ES-I3 (cell line): ENCODE data around the gene CEP83.

Experiments
- H3K36me3 ChIP-seq: 2 replicates; pipeline ENCODE4 v1.6.1; 2013; ENCODE audit warnings: mild to moderate bottlenecking, low read length, control low read depth, moderate library complexity; ENCODE audit not compliant: insufficient read depth
- H3K4me1 ChIP-seq: 2 replicates; pipeline ENCODE4 v1.6.1; 2013; ENCODE audit warnings: mild to moderate bottlenecking, control low read depth, low read length; ENCODE audit not compliant: insufficient read depth
- H3K9ac ChIP-seq: 2 replicates; pipeline ENCODE4 v1.6.1; 2013; ENCODE audit warnings: low read depth, mild to moderate bottlenecking, low read length, moderate library complexity
- H3K9me3 ChIP-seq: 2 replicates; pipeline ENCODE4 v1.6.1; 2013; ENCODE audit warnings: mild to moderate bottlenecking, low read length, moderate library complexity; ENCODE audit not compliant: control insufficient read depth, insufficient read depth

The CEP83 gene

DNA sequence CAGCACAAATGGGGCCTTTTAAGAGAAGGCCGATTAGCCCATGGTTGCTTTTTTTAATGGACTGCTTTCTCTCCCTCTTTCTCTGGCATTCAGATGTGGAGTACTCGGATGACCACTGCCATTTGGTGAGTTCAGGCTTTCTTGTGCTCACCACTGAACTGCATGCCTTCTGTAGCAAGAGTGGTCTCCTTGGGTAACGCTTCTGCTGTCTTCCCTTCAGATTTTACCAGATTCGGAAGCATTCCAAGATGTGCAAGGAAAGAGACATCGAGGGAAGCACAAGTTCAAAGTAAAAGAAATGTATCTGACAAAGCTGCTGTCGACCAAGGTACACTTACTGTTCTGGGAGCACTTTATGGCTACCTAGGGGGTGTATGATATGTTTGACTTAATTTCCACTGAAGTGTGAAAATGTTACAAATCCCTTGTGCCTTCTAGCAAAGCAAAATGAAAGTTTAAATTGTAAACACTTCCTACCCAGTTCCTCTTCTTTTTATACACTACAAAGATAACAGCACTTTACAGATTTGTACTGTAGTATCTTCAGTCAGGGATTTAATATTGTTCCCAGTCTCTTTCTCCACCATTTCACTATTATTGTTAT is 162.5 kb downstream of the CEP83 start:
- Histone ChIP-seq H3K9ac (no peak overlapping the region), H3K36me3 (no peaks in the 10 kb centered on the region; the same call in none of the 2 replicates), H3K9me3 (no peaks in the 10 kb centered on the region), H3K4me1 (no peaks in the 10 kb centered on the region)

DNA sequence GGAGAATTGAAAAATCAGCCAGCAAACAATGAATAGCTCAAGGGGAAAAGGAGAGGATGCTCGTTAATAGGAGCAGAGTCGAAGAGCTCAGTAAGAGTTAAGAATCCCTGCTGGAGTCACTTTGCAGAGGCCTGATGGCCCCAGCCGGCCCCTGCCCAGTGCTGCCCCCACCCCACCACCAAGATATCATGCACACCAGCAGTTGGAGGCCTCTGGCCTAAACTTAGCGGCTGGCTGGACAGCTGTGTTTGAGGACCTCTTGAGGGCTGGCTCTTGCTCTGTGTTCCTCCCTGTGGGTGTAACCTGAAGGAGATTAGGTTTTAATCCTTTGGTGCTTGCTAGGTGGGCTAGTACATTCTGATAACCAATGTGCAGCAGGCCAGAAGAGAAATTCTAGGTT is 169.3 kb downstream of the CEP83 start:
- Histone ChIP-seq H3K4me1 (peaks cover 22% of the 10 kb centered on the region), H3K9me3 (no peaks in the 10 kb centered on the region), H3K36me3 (no peaks in the 10 kb centered on the region), H3K9ac (no peak overlapping the region)

GRCh38 chr12:94289461-94290312 is 170.0 kb downstream of the CEP83 start:
- Histone ChIP-seq H3K9ac (no peak overlapping the region), H3K36me3 (no peaks in the 10 kb centered on the region), H3K9me3 (no peaks in the 10 kb centered on the region), H3K4me1 (peaks cover 22% of the 10 kb centered on the region)

DNA sequence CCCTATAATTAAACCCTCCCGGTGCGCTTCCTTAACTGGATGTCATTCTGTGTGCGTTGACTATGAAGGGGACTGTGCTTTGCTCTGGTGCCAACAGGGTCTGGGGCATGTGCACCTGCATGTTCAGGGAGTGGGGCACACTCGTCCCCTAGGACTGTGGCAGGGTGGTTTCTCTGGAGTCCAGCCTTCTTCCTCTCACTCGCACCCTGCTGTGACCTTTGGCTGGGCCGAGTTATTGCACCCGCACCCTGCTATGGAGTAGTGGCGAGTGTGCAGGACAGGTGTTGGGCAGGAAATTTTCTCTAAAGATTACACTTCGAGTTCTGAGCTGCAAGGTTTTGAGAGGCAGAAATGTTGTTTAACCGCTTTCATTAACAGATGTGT is 172.4 kb downstream of the CEP83 start:
- no peaks in the 10 kb centered on the region for H3K9me3 ChIP-seq
- no peaks in the 10 kb centered on the region for H3K36me3 ChIP-seq
- H3K9ac ChIP-seq = no peak overlapping the region
- peaks cover 22% of the 10 kb centered on the region for H3K4me1 ChIP-seq

GRCh38 chr12:94286583-94287244 is 173.0 kb downstream of the CEP83 start:
- Histone ChIP-seq H3K9ac (no peak overlapping the region), H3K4me1 (peaks cover 22% of the 10 kb centered on the region), H3K36me3 (no peaks in the 10 kb centered on the region), H3K9me3 (no peaks in the 10 kb centered on the region)

- Histone ChIP-seq H3K9ac (no peak overlapping the region), H3K9me3 (no peaks in the 10 kb centered on the region), H3K4me1 (peaks cover 22% of the 10 kb centered on the region), H3K36me3 (no peaks in the 10 kb centered on the region)
These were observed 173.6 kb downstream of the CEP83 start for GRCh38 chr12:94285943-94286582.

DNA sequence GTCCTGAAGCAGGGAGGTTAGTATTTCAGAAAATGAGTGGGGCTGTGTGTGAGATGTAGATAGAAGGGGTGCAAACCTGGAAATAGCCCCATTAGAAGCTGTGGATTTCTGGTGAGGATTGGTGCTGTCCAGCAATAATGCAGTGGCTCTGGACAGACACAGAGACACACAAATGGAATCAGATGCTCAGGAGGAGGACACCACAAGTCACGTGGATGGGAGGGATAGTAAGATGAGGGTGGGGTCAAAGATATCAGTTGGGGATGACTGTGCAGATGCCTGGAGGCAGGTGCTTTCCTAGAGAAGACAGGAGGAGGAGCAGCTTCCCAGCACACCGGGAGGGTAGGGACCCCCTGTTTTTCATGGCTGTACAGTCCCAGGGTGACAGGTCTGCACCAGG is 174.8 kb downstream of the CEP83 start:
- H3K4me1 ChIP-seq = peaks cover 13% of the 10 kb centered on the region; the same call in 1 of the 2 replicates
- H3K36me3 ChIP-seq = no peaks in the 10 kb centered on the region
- no peak overlapping the region for H3K9ac ChIP-seq
- no peaks in the 10 kb centered on the region for H3K9me3 ChIP-seq

DNA sequence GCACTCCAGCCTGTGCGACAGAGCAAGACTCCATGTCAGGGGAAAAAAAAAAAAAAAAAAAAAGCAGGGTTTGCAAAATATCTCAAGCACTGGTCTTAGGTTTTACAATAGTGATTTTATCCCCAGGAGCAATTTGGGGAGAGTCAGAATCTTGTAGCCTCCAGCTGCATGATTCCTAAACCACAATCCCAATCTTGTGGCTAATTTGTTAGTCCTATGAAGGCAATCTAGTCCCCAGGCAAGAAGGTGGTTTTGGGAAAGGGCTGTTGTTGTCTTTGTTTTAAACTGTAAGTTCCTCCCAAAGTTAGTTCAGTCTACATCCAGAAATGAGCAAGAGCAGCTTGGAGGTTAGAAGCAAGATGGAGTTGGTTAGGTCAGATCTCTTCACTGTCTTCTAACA is 175.6 kb downstream of the CEP83 start:
- no peak overlapping the region for H3K9ac ChIP-seq
- 0 out of 2 replicates have a peak, but pooled peaks cover 5% of the 10 kb centered on the region for H3K4me1 ChIP-seq
- no peaks in the 10 kb centered on the region for H3K9me3 ChIP-seq
- H3K36me3 ChIP-seq = no peaks in the 10 kb centered on the region

DNA sequence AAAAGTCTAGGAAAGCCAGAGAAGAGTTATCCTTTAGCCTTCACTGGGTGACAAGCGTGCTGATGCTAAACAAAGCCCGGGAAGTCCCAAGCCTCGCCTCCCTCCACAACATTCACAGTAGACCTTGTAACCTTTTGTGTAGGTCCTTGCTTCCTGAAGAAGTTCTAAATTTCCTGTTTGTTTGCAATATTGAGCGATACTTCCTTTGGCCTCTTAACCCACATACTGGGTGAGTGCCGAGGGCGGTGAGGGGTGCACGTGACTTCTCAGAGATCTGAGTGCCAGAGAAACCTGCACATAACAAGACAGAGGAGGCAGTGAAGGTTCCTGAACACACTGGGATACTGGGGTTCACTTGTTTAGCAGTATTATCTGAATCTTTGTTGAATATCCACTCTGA is 177.0 kb downstream of the CEP83 start:
- H3K4me1 ChIP-seq = 0 out of 2 replicates have a peak, but pooled peaks cover 3% of the 10 kb centered on the region
- no peak overlapping the region for H3K9ac ChIP-seq
- no peaks in the 10 kb centered on the region for H3K9me3 ChIP-seq
- no peaks in the 10 kb centered on the region for H3K36me3 ChIP-seq

- H3K4me1 ChIP-seq = no peaks in the 10 kb centered on the region
- no peaks in the 10 kb centered on the region for H3K9me3 ChIP-seq
- no peak overlapping the region for H3K9ac ChIP-seq
- H3K36me3 ChIP-seq = no peaks in the 10 kb centered on the region
These were observed 179.6 kb downstream of the CEP83 start for GRCh38 chr12:94280063-94280462.

GRCh38 chr12:94277426-94278000 is 182.2 kb downstream of the CEP83 start:
- Histone ChIP-seq H3K4me1 (no peaks in the 10 kb centered on the region), H3K36me3 (no peaks in the 10 kb centered on the region), H3K9me3 (no peaks in the 10 kb centered on the region), H3K9ac (no peak overlapping the region)

- Histone ChIP-seq H3K9ac (no peak overlapping the region), H3K4me1 (no peaks in the 10 kb centered on the region), H3K36me3 (no peaks in the 10 kb centered on the region), H3K9me3 (no peaks in the 10 kb centered on the region)
These were observed 182.9 kb downstream of the CEP83 start for GRCh38 chr12:94276725-94277124.

DNA sequence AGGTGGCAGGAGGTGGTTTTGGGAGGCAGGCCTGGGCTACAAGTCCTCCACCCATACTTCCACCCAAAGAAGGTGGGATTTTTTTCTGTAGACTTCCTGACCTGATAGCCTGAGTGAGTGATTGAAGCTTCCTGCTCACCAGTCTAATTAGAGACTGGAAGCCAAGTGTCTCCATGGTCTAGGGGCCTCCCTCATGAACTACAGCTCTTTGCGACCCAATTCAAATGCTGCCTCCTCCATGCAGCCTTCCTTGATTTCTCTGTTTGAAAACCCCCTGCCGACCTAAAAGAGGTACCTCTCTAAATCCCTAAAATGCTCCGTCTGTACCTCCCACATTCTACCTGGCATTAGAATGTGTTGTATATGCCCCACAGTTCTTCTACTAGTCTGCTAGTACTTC is 186.4 kb downstream of the CEP83 start:
- no peaks in the 10 kb centered on the region for H3K36me3 ChIP-seq
- no peaks in the 10 kb centered on the region for H3K4me1 ChIP-seq
- no peak overlapping the region for H3K9ac ChIP-seq
- no peaks in the 10 kb centered on the region for H3K9me3 ChIP-seq

DNA sequence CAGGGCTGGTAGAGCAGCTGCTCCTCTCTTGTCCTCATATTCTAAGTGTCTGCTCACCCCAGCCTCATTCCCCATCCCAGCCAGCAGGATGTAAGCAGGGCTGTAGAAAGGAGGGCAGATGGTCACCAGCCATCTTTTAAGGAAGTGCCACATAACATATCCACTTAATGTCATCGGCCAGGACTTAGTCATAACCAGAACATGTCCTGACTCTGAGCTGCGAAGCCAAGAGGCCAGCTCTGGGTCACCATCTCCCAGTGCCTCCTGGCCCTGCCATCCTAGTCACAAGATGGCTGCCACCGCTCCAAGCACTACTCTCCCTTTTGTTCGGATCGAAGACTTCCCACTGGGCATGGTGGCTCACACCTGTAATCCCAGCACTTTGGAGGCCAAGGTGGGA is 187.4 kb downstream of the CEP83 start:
- Histone ChIP-seq H3K9me3 (no peaks in the 10 kb centered on the region), H3K36me3 (no peaks in the 10 kb centered on the region), H3K9ac (no peak overlapping the region), H3K4me1 (peaks cover 3% of the 10 kb centered on the region; the same call in 1 of the 2 replicates)
